Kidney tubule cell (primary cell): ENCODE data around the gene LACRT.
A peak's percentile ranks its signal among the peaks of the same experiment; 100 is the strongest.
"Not testable (repeated sequence)": the region's sequence is repeated elsewhere in the genome, so short reads cannot be mapped to it uniquely, and the experiment has no call there.

Source experiments
- DNase-seq: peaks from one replicate; pipeline ENCODE4 v3.0.0-alpha.2; 2018; ENCODE audit warnings: low spot score

LACRT gene

DNA sequence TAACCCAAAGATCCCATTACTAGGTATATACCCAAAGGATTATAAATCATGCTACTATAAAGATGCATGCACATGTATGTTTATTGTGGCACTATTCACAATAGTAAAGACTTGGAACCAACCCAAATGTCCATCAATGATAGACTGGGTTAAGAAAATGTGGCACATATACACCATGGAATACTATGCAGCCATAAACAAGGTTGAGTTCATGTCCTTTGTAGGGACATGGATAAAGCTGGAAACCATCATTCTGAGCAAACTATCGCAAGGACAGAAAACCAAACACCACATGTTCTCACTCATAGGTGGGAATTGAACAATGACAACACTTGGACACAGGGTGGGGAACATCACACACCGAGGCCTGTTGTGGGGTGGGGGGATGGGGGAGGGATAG, 4.4 kb upstream of the LACRT start:
- DNase-seq: not testable (repeated sequence)

DNA sequence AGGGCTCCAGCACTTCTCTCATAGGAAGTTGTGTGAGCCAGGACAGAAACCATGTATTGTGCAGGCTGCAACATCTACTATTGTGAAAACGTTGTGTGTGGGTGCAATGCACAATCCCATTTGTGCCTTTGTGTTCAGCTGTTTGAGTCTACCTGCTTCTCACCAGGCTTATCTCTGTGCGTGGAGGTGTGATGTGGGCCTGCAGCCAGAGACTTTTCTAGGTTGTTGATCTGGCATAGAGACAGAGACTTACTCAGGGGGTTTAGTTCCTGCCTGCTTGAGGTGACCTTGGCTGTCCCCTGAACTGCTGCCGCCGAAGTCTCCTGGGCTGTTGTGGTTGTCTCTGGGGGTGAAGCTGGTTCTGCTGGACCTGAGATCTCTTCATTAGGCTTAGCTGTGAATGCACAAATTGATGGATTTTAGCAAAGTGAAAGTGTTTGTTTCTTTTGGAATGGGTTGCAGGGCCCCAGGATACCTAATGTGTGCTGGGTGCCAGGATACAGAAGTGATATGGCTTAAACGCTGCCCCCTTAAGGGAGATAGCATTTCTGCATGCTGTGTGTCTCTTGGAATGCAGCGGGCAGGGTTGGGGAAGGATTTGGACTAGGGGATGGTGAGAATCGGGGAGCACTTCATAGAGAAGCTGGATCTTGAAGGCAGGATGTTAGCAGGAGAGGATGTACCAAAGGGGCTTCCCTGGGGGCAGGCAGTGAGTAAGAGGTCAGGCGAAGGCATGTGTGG, 2.5 kb downstream of the LACRT start:
- no peak for DNase-seq

DNA sequence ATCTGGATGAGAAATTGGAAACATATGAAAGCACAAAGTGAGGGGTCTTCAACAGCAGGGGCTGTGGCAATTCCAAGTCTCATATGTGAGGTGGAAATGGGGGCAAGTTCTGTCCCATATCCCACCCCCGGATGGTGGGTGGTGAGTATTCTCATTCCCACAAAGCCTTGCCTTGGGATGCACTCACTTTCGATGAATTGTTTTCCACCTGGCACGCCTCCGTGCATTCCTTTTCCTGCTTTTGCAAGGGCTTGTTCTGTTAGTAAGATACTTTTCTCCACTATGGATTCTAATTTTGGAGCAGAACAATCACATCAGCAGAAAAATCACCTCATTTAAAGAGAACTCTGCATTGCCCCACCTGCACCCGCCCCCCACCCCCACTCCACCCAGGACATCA, 3.1 kb downstream of the LACRT start:
- no peak for DNase-seq

DNA sequence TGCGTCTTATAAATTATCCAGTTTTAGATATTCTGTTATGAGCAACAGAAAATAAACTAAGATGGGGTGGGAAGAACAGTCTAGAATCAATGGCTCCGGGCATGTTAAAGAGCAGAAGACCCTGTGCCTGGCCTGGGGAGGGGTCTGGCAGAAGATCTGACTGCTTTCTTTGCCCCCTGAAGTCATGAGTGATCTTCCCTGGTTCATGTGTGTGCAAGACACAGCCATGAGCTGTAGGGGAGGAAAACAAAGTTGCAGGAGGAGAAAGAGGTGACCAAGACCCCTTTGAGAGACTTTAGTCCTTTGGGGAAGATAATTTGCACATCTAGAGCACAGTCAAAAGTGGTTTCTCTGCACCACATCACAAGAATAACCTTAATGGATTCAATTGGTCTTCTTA, 4.8 kb downstream of the LACRT start:
- DNase-seq: no peak

DNA sequence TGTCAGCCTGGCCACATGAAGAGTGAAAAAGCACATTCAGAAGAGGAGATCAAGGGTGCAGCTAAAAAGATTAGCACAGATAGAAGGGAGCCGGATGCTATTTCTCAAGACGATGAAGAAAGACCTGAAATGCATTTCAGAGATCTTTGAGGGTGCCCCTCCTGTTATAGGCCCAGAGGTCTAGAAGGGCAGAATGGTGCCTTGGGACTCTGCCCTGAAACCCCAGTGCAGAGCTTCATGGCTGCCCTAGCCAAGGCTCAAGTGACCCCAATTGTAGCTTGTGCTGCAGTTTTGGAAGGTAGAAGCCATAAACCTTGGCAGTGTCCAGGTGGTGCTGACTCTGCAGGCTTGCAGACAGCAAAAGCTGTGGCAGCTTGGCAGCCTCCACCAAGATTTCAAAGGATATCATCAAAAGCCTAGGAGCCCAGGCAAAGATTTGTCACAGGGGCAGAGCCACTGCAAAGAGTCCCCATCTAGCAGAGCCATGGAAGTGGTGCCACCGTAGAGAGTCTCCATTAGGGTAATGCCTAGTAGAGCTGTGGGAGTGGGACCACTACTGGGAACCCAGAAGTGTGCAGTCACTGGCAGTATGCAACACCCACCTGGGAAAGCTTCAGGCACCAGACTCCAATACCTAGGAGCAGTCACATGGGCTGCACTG, 6.4 kb downstream of the LACRT start:
- no peak for DNase-seq

DNA sequence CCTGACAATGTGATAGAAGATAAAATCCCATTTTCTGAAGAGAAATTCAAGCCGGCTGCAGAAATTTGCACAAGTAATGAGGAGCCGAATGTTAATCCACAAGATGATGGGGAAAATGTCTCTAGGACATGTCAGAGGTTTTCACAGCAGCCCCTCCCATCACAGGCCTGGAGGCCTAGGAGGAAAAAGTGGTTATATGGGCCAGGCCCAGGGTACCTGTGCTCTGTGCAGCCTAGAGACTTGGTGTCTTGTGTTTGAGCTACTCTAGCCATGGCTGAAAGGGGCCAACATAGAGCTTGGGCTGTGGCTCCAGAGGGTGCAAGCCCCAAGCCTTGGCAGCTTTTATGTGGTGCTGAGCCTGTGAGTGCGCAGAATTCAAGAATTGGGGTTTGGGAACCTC, 7.4 kb downstream of the LACRT start:
- no peak for DNase-seq

DNA sequence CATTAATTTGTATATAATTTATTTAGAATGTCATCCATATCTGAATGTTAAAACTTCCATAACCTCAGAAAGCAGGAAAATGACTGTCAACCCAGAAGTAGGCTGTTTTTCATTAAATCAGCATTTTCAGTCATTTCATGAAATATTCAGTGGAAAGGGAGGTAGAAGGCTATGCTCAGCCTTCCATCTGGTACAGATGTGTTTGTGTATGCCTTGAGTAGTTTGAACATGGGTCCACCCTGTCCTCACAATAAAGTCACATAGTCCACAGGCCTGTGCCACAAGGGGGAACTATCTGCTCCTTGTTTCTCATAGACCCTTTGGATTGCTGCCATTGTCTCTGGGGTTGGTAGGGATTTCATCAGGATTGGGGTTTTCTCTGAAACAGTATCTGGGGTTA, 9.1 kb downstream of the LACRT start:
- no peak for DNase-seq

DNA sequence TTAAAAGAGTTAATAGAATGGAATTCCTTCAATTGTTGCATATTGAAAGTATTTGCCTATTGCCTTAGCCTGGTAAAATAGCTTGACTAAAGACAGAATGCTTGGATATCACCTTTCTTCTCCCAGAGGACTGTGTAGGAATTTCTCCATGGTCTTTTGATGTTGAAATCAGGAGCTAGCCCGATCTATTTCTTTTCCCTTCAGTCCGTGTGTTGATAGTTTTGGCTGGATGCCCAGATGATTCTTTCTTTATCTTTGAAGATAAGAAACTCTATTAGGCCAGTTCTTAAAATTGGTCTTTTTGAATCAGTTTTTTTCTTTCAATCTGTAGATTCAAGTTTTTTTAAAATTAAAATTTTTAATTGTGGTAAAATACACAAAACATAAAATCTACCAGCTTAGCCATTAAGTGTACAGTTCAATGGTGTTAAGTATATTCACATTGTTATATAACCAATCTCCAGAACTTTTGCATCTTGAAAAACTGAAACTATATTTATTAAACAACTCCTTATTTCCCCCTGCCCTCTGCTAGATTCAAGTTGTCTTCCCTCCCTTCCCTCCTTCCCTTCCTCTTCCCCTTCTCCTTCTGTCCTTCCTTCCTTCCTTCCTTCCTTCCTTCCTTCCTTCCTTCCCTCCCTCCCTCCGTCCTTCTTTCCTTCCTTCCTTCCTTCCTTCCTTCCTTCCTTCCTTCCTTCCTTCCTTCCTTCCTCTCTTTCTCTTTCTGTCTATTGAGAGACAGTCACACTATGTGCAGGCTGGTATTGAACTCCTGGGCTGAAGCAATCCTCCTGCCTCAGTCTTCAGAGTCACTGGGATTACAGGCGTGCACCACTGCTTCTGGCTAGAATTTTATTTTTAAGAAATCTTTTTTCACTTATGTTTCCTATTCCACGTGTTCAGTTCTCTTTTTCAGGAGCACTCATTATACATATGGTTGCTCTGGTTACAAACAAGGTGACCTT, 10.1 kb downstream of the LACRT start:
- DNase-seq: no peak

DNA sequence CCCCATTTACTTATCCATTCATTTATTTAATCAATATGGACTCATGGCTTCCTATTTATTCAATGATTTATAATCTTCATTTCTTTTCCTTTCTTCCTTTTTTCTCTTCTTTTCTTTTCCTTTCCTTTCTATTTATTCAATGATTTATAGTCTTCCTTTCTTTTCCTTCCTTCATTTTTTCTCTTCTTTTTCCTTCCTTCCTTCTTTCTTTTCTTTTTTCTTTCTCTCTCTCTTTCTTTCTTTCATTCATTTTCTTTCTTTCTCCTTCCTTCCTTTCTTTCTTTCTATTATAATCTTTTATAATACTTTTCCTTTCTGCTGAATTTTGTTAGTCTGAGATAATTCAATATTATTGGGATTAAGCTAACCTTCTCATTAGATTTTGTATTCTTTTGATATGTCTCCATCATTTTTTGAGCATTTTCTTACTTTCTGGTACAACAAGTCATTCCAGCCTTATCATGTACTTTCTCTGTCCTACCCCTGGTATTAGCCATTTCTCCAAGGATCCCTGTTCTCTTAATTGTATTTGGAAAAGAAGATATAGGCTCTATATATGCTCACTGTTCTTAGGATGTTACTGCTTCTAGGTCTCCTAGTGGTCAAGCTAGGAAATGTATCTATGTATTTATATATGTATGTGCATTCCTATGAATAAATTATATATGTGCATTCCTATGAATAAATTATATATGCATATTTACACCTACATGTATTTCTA, 12.1 kb downstream of the LACRT start:
- DNase-seq: no peak

DNA sequence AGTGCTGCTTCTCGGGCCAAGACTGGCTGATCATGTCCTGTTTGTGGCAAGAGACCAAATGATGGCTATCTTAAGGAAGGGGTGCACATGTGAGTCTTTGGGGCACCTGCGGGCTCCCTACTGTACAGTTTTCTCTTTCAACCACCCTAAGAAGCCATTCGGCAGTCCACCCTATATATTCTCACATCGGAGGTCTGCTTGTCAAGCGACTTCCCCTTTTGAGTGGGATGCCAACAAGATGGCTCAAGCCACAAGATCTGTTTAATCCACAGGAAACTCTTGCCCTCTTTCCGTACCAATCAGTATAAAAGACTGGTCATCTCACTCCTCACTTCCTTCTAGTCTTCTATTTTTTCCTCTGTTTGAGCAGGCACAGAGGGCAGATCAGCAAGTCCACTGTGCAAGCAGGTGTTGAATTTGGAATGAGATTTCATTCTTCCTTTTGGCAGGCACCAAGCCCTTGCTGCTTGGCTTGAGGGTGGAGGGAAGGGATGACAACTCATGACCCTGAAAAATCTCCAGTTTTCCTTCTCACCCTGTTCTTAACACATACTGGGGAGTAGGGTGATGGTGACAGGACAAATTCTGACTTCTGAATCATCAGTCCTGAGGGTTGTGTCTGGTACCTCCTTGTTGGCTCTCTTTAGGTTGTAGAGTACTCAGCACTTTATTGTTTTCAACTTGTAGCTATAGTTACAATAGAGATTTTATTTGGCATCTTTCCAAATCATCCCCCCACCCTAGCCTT, 17.6 kb downstream of the LACRT start:
- DNase-seq: no peak

DNA sequence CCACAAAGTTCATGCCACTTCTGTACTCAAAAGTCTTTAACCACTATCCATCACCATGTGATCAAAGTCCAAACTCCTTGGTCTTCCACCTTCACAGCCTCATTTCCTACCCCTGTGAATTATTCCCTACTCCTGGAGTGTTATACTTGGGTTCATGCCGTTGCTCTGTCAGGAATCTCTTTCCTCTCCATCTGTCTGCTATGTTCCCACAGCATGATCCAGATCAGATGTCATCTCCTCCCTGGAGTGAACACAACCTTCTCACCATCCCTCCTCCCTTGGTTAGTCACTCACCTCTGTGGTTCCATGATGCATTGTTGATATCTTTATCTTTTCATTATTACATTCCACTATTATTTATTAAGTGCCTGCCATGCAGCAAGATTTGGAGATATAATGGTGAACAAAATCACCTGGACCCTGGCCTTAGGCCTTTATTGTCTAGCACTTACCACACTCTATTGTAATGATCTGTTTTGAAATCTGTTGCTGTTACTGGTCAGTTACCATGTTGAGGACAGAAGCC, 22.4 kb downstream of the LACRT start:
- no peak for DNase-seq

DNA sequence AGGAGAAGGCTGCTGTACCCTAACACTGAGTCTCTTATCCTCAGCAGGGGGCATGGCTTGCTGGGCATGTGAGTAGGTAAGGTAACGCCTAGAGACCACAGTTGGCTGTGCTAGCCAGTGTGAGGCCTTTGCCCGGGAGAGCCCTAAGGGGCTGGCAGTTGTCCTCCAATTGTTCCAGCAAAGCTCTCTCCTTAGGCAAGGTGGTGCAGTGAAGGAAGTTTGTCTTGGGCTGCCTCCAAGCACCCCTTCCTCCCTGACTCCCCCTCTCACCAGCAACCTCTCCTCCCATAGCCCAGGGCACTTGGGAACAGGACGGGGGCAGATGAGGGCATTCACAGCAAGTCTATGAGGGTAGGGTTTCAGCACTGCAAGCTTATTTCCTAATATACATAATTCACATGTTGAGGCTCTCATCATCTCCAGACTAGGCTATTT, 23.0 kb downstream of the LACRT start:
- no peak for DNase-seq

DNA sequence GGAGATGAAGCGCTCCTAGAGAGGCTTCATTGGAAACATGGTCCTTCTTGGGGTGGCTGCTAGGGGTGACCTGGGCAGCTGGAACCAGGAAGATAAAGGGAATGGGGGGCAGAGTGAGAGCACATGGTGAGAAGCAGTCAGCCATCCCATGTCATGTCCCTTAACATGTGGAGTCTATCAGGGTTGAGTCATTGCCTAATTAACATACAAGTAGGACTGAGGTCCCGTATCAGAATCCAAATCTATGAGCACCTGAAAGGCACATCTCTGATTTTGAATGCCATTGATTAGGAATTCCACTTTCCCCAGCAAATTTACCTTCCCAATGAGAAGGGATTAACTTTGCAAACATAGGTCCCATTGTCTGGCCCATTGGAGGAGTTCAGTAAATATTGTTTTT, 25.9 kb downstream of the LACRT start:
- DNase-seq: no peak

DNA sequence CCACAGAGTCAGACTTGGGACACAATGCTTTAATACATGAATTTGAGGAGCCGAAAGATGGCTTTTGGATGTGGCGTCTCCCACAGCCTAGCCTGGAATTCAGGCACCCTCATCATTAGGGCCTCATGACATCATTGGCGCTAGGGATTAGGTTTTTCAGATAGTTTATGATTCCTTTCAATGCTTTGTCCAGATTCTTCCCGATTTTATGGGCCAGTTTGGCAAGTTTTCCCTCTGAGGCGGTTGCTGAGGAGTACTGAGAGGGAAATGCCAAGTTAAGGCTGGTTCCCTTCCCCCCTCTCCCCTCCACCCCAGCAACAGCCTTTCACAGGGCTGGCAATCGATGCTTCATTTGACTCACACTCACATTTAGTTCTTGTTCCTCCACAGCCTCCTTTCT, 26.5 kb downstream of the LACRT start:
- no peak for DNase-seq

DNA sequence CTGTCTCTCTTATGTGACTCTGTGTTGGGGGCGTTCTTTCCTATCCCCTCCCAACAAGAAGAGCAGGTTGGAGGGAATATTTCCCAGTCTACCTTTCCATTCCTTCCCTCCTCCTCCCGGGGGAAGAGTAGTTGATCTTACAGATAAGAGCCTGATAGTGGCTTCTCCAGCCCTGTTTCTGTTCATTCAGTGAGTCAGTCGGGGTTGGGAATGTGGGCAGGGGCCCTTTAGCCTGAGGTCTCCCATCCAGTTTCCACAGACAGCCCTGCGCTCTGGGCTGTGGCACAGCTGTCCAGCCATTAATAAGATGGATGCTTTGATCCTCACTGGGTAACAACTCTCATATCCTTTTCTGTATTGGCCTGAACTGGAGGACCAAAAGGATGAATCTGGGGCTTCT, 28.1 kb downstream of the LACRT start:
- no peak for DNase-seq

DNA sequence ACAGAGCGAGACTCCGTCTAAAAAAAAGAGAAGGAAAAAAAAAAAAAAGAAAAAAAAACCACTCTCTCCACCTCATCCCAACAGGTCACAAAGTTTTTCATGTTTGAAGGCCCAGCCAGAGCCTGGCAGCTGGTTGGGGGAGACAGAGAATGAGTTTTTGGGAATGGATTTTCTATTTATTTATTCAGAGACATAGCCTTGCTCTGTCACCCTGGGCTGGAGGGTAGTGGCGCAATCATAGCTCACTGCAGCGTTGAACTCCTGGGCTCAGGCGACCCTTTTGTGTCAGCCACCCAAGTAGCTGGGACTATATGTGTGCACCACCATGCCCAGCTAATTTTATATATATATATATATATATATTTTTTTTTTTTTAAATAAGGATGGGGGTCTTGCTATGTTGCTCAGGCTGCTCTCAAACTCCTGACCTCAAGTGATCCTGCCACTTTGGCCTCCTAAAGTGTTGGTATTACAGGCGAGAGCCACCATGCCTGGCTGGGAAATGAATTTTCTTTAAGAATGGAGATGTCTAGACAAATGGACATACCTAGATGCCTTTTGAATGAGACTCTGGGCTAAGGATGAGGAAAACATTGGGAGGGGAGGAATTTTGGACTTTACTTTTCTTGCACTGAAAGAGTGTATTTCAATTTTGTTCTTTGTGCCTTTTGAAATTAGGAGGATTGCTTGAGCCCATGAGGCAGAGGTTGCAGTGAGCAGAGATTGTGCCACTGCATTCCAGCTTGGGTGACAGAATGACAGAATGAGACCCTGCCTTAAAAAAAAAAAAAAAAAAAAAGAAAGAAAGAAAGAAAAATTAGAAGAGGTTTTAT, 29.3 kb downstream of the LACRT start:
- no peak for DNase-seq

DNA sequence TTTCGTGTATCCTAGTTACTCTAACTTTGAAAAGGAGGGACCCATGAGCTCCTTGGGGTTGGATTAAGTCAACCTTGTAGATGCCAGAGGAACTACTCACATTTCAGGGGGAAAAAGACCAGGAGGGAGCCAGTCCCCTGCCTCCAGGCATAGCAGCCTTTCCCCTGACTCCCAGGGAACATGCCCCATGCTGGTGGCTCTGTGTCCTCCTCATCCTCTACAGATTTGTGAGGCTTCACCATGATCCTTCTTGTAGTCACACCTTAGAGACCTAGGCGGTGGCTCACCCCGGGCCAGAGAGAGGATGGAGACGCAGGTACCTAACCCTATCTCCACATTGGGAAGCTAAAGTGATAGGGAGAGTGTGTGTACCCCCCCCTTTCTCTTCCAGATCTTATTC, 30.3 kb downstream of the LACRT start:
- DNase-seq: no peak

DNA sequence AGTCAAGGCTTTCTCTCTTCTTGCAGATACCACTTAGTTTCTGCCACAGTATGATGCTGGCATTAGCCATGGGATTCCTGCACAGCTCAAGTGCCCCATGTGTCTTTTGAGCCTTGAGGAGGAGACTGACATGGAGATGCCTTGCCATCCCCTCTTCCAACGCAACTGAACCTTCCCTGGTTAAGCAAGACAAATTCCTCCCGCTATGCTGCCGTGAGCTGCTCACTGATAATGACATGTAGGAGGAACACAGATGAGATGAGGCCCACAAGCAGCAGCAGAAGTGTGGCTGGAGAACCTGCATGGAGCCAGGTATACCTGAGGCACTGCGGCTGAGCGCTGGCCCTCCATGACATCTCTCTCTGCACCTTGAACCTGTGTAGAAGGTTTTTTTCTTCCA, 30.8 kb downstream of the LACRT start:
- DNase-seq: no peak

DNA sequence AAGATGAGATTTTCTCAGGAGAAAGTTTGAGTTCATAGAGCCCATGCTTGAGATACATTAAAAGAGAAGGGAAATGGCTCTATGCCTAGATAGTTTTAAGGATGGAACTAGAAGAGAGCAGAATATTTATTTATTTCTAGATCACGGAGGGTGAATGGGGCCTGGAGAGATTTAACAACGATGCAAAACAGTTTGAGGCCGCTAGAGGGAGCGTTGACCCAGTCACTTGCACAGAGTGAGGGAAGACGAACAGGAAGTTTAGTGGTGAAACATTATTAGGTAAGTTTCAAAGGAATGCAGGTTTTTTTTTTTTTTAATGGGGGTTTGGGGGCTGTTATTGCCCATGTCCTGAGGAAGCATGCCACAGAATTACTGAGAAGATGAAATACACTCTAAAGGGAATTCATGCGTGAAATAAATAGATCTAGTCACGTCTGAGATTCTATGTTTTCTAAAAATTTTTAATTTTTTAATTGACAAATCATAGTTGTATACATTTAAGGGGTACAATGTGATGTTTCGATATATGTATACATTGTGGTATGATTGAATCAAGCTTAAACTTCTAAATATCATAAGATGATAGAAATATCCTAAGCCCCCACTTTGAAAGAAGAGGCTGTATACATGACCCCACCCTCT, 31.4 kb downstream of the LACRT start:
- peak; percentile 89 for DNase-seq

DNA sequence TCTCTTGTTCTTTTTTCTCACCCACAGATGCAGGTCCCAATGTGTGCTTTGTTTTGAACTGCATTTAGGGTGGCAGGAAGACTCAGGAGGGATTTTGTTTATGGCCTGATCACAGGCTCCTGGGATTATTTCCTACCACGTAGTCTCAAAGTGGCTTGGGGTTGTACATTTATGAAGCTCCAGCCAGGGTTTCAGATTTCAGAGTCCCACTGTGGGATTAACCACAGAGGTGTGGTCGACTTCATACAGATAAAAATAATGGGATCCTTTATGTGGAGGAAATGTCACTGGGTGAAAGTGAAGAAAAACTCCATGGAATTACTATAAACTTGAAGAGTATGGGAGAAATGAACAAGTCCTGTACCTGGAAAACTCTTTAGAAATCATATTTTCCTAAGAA, 32.0 kb downstream of the LACRT start:
- DNase-seq: no peak
